GM12801 (cell line): ENCODE measurements around the gene TOM1L2.

Source experiments
- TF ChIP-seq, protein P1 (sequence below): IDR thresholded peaks from one replicate; pipeline ENCODE4 v1.5.1; 2011; ENCODE audit warnings: control low read depth; ENCODE audit not compliant: insufficient read length; ENCODE audit errors: extremely low read depth

Gene TOM1L2

GRCh38 chr17:17844500-17844899 lies 127.7 kb downstream of the TOM1L2 start:
- TF ChIP-seq, protein P1, sequence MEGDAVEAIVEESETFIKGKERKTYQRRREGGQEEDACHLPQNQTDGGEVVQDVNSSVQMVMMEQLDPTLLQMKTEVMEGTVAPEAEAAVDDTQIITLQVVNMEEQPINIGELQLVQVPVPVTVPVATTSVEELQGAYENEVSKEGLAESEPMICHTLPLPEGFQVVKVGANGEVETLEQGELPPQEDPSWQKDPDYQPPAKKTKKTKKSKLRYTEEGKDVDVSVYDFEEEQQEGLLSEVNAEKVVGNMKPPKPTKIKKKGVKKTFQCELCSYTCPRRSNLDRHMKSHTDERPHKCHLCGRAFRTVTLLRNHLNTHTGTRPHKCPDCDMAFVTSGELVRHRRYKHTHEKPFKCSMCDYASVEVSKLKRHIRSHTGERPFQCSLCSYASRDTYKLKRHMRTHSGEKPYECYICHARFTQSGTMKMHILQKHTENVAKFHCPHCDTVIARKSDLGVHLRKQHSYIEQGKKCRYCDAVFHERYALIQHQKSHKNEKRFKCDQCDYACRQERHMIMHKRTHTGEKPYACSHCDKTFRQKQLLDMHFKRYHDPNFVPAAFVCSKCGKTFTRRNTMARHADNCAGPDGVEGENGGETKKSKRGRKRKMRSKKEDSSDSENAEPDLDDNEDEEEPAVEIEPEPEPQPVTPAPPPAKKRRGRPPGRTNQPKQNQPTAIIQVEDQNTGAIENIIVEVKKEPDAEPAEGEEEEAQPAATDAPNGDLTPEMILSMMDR: no peak

GRCh38 chr17:17844079-17844478 lies 128.1 kb downstream of the TOM1L2 start:
- TF ChIP-seq, protein P1: no peak

DNA sequence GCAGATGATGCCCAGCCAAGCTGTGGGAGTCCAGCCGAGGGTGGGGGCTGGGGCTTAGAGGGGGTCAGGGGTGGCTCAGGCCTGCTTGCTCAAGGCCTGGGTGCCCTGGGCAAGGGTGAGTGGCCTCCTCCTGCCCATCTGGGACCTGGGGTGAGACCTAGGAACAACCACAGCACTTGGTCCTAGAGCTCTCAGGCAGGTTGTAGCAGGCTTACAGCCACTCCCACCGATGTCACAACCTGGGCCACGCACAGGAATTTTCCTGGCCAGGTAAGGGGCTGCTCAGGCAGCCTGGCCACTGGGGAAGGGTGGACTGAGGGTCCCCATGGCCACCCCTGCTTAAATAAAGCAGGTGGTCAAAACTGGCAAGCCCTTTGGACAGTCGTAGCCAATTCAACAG lies 129.1 kb downstream of the TOM1L2 start:
- TF ChIP-seq, protein P1: no peak

GRCh38 chr17:17842111-17842876 lies 129.9 kb downstream of the TOM1L2 start:
- TF ChIP-seq, protein P1: no peak

- TF ChIP-seq, protein P1: no peak
Measured at GRCh38 chr17:17841601-17842025, 130.6 kb downstream of the TOM1L2 start.

DNA sequence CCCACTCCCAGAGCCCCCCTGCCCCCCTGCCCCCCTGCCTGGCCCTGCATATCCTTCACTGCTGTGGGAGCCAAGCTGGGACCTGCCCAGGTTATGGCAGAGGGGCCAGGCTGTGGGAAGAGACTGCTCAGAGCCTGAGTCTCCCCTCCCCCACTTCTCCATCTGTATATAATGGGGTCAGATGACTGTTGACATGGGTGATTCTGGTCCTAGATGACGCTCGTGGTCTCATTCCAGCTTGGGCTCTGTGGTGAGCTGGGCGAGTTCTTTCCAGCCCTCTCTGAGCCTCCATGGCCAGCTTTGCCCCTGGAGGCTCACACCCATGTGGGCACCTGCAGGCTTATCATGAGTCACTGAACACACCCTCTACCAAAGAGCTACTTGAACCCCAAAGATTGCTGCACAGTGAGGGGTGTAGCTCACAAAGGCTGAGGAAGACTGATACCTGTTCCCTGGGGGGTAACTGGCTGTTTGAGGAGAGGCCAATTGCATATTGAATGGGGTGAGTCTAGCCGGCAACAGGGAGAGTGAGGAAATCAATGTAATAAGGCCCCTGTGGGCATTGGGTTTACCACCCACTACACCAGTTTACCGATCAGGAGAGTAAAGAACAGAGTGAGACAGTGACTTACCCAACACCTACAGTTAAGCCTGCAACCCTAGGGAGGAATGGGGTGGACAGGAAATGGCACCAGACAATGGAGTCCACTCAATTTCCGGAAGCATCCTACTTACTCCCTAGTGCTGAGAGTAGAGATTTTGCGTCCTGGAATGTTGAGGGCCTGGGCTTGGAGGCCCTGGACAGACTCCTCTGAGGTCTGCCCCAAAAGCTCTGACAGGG lies 131.2 kb downstream of the TOM1L2 start:
- TF ChIP-seq, protein P1: no peak
